OCI-LY1 (cell line): ENCODE measurements around the gene CLEC5A.

Source experiments
- H2AFZ ChIP-seq: fragments of 200-600 bp; sonication (generic), shearing (Covaris generic); 2 replicates; pipeline ENCODE4 v1.6.0; 2014; ENCODE audit warnings: antibody characterized with exemption, mild to moderate bottlenecking, low read length
- H3F3A ChIP-seq: fragments of 200-600 bp; sonication (generic), shearing (Covaris generic); 2 replicates; pipeline ENCODE4 v1.6.0; 2014; ENCODE audit warnings: mild to moderate bottlenecking, antibody characterized with exemption, low read length, moderate library complexity; ENCODE audit not compliant: insufficient read depth
- H3K27ac ChIP-seq: fragments of 200-600 bp; sonication (generic); 2 replicates; pipeline ENCODE4 v1.5.1; 2014; ENCODE audit warnings: low read length, mixed run types, mild to moderate bottlenecking, low read depth; ENCODE audit not compliant: poor library complexity, severe bottlenecking
- H3K27me3 ChIP-seq: fragments of 200-600 bp; sonication (generic); 2 replicates; pipeline ENCODE4 v1.6.0; 2014; ENCODE audit warnings: antibody characterized with exemption, mild to moderate bottlenecking, low read length, moderate library complexity; ENCODE audit not compliant: insufficient read depth
- H3K36me3 ChIP-seq: fragments of 200-600 bp; sonication (generic); 2 replicates; pipeline ENCODE4 v1.6.1; 2014; ENCODE audit warnings: mild to moderate bottlenecking, antibody characterized with exemption, low read length, moderate library complexity, mixed read lengths; ENCODE audit not compliant: insufficient read depth
- H3K4me1 ChIP-seq: fragments of 200-600 bp; sonication (generic); 2 replicates; pipeline ENCODE4 v1.5.1; 2014; ENCODE audit warnings: mild to moderate bottlenecking, low read length, moderate library complexity; ENCODE audit not compliant: insufficient read depth, severe bottlenecking
- H3K4me2 ChIP-seq: fragments of 200-600 bp; sonication (generic), shearing (Covaris generic); 2 replicates; pipeline ENCODE4 v1.6.1; 2014; ENCODE audit warnings: low read length
- H3K4me3 ChIP-seq: fragments of 200-600 bp; sonication (generic); 2 replicates; pipeline ENCODE4 v1.5.1; 2014; ENCODE audit warnings: low read length, low read depth, mild to moderate bottlenecking, mixed read lengths; ENCODE audit not compliant: poor library complexity, severe bottlenecking
- H3K79me2 ChIP-seq: fragments of 200-600 bp; shearing (Covaris generic); 2 replicates; pipeline ENCODE4 v1.6.1; 2016; ENCODE audit warnings: mixed run types, low read length, mixed read lengths; ENCODE audit not compliant: insufficient read depth
- H3K9ac ChIP-seq: fragments of 200-600 bp; sonication (generic), shearing (Covaris generic); 2 replicates; pipeline ENCODE4 v1.6.1; 2014; ENCODE audit warnings: mild to moderate bottlenecking, low read length, mixed read lengths
- H3K9me2 ChIP-seq: fragments of 200-600 bp; sonication (generic), shearing (Covaris generic); 2 replicates; pipeline ENCODE4 v1.6.1; 2014; ENCODE audit warnings: low read depth, mild to moderate bottlenecking, low read length, mixed read lengths
- H3K9me3 ChIP-seq: fragments of 200-600 bp; shearing (Covaris generic); 2 replicates; pipeline ENCODE4 v1.6.1; 2014; ENCODE audit warnings: low read length, mixed read lengths
- H4K20me1 ChIP-seq: fragments of 200-600 bp; sonication (generic), shearing (Covaris generic); 2 replicates; pipeline ENCODE4 v1.6.0; 2016; ENCODE audit warnings: mild to moderate bottlenecking, low read length; ENCODE audit not compliant: insufficient read depth
- EZH2 ChIP-seq: fragments of 200-600 bp; sonication (generic), shearing (Covaris generic); IDR thresholded peaks from 2 replicates; pipeline ENCODE4 v1.8.0; 2017; ENCODE audit warnings: borderline replicate concordance, mixed run types, mild to moderate bottlenecking, antibody characterized with exemption, low read length, moderate library complexity, mixed read lengths
- TF ChIP-seq, protein P1 (sequence below): fragments of 200-600 bp; sonication (generic), shearing (Covaris generic); IDR thresholded peaks from 2 replicates; pipeline ENCODE4 v1.5.1; 2017; ENCODE audit warnings: mild to moderate bottlenecking, antibody characterized with exemption, low read length, moderate library complexity, mixed read lengths

Gene CLEC5A

DNA sequence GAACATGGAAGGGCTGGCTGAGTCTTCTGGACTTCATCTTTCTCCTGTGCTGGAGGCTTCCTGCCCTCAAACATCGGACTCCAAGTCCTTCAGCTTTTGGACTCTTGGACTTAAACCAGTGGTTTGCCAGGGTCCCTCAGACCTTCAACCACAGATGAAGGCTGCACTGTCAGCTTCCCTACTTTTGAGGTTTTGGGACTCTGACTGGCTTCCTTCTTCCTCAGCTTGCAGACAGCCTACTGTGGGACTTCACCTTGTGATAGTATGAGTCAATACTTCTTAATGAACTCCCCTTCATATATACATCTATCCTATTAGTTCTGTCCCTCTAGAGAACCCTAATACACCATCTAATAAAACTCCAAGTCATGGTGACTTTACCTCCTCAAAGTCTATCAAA, 4.0 kb upstream of the CLEC5A start:
- Histone ChIP-seq H3K36me3 (no peaks in the 10 kb centered on the region), H4K20me1 (no peaks in the 10 kb centered on the region), H3K9ac (no peak overlapping the region), H2AFZ (no peak overlapping the region), H3K4me1 (no peaks in the 10 kb centered on the region), H3K79me2 (no peaks in the 10 kb centered on the region), H3K9me2 (no peaks in the 10 kb centered on the region), H3K27me3 (no peaks in the 10 kb centered on the region), H3K4me3 (no peak overlapping the region), H3K27ac (no peak overlapping the region), H3F3A (no peaks in the 10 kb centered on the region), H3K9me3 (no peaks in the 10 kb centered on the region), H3K4me2 (no peak overlapping the region)
- TF ChIP-seq, protein P1, sequence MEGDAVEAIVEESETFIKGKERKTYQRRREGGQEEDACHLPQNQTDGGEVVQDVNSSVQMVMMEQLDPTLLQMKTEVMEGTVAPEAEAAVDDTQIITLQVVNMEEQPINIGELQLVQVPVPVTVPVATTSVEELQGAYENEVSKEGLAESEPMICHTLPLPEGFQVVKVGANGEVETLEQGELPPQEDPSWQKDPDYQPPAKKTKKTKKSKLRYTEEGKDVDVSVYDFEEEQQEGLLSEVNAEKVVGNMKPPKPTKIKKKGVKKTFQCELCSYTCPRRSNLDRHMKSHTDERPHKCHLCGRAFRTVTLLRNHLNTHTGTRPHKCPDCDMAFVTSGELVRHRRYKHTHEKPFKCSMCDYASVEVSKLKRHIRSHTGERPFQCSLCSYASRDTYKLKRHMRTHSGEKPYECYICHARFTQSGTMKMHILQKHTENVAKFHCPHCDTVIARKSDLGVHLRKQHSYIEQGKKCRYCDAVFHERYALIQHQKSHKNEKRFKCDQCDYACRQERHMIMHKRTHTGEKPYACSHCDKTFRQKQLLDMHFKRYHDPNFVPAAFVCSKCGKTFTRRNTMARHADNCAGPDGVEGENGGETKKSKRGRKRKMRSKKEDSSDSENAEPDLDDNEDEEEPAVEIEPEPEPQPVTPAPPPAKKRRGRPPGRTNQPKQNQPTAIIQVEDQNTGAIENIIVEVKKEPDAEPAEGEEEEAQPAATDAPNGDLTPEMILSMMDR: no peak
- no peak for TF ChIP-seq EZH2

DNA sequence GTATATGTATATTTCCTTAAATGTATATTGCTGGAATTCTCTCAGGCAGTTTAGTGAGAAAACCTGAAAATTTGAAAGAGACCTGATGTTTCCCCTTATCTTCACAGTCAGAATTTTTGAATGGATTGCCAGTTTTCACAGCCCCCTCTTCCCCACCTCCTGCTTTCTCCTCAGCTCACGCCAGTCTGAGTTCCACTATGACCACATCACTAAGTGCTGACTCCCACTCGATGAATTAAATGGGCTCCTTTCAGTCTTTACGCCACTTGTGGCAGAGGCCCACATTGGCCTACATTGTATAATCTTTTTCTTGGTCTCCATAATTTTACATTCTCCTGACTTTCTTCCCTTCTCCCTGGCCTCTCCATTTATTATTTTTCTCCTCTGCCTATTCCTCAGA, 3.1 kb upstream of the CLEC5A start:
- Histone ChIP-seq H3K79me2 (no peaks in the 10 kb centered on the region), H3K27me3 (no peaks in the 10 kb centered on the region; the same call in 1 of the 2 replicates), H3K9me3 (no peaks in the 10 kb centered on the region), H3K27ac (no peak overlapping the region), H3K9ac (no peak overlapping the region), H3K4me1 (no peaks in the 10 kb centered on the region), H3K9me2 (no peaks in the 10 kb centered on the region), H4K20me1 (no peaks in the 10 kb centered on the region), H3K36me3 (no peaks in the 10 kb centered on the region), H3F3A (no peaks in the 10 kb centered on the region), H3K4me2 (no peak overlapping the region), H3K4me3 (no peak overlapping the region), H2AFZ (no peak overlapping the region)
- TF ChIP-seq EZH2: no peak
- TF ChIP-seq, protein P1: no peak

DNA sequence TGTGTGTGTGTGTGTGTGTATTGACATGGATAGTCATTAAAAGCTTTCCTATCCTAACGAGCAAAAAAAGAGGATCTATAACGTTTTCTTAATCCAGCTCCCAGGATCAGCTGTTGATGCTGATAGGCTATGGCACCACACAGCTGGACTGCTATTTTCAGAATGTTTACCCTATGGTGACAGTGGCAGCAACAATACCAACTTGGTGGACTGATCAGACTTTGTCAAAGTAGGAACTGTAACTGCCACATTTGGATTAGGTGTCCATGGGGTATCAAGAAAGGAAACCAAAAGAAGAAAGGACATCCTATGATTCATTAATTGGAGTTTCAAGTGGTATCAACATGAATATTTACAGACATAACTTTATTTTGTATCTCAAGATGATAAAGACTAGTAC, 2.7 kb upstream of the CLEC5A start:
- Histone ChIP-seq H3K27ac (no peak overlapping the region), H4K20me1 (no peaks in the 10 kb centered on the region), H3F3A (no peaks in the 10 kb centered on the region)

More for the DNA sequence above, 2.7 kb upstream of the CLEC5A start:
- no peaks in the 10 kb centered on the region; the same call in 1 of the 2 replicates for H3K27me3 ChIP-seq
- H3K4me3 ChIP-seq: no peak overlapping the region
- no peak overlapping the region for H3K4me2 ChIP-seq
- no peaks in the 10 kb centered on the region for H3K9me2 ChIP-seq
- H3K79me2 ChIP-seq: no peaks in the 10 kb centered on the region
- no peak overlapping the region for H2AFZ ChIP-seq
- H3K9ac ChIP-seq: no peak overlapping the region
- TF ChIP-seq, protein P1: no peak
- no peak for TF ChIP-seq EZH2
- no peaks in the 10 kb centered on the region for H3K4me1 ChIP-seq
- no peaks in the 10 kb centered on the region for H3K36me3 ChIP-seq
- no peaks in the 10 kb centered on the region for H3K9me3 ChIP-seq
